Spleen (tissue), 7 donors: ENCODE results near the gene EPHX1.

Source experiments
- CTCF ChIP-seq, 11 experiments: fragments of 200-600 bp in 7 of 11; fragments of 450-650 bp in 4 of 11; sonication (generic) in 4 of 11; IDR thresholded peaks in 8 of 11; conservative IDR thresholded peaks in 3 of 11; 1 replicate in 7 of 11; 2 replicates in 4 of 11; pipeline versions ENCODE4 v1.4.0 to v1.8.0; 2016 to 2021; ENCODE audit warnings: antibody characterized with exemption in 11 of 11, inconsistent platforms in 4 of 11, mild to moderate bottlenecking in 1 of 11
- POLR2A ChIP-seq, 3 donors: fragments of 450-650 bp; IDR thresholded peaks; one replicate each; pipeline ENCODE4 v1.5.1; 2017; ENCODE audit warnings: antibody characterized with exemption in 3 of 3, mild to moderate bottlenecking in 1 of 3
- POLR2AphosphoS5 ChIP-seq, 3 donors: sonication (generic); formaldehyde crosslinking; IDR thresholded peaks; one replicate each; pipeline ENCODE4 v1.5.1; 2017; ENCODE audit warnings: antibody characterized with exemption in 3 of 3
- donor health status: DM: no; HTN: no; CAD: no; lungs with moderate emphysema.
- donor health status: DM: no; HTN: no; CAD: no.
- donor health status: DM: no; HTN: no; CAD: no.

- TF ChIP-seq POLR2A (IDR thresholded peaks at IDR 0.05) (no peak), CTCF (IDR thresholded peaks at IDR 0.05 in 8 of 11, conservative IDR thresholded peaks at IDR 0.05 in 3 of 11) (no peak), POLR2AphosphoS5 (IDR thresholded peaks at IDR 0.05) (no peak)
Observed at GRCh38 chr1:225830841-225831240, 20.9 kb downstream of the EPHX1 start.
